GM11168 (cell line): ENCODE results near the gene INA.
"Not testable (repeated sequence)": the region's sequence is repeated elsewhere in the genome, so short reads cannot be mapped to it uniquely, and the experiment has no call there.

Source experiments
- in situ Hi-C: fragments of 300-500 bp; cut with MboI; formaldehyde crosslinking; loops from one replicate; pipeline ENCODE4 v1.12.0; 2022; ENCODE audit warnings: low sequenced_read_pairs; ENCODE audit not compliant: unreplicated experiment

The INA gene

GRCh38 chr10:103276896-103277712 lies at the start of gene INA:
Gene INA, plus strand, starts transcription at chr10:103277138. Its CDS starts 74 bp downstream, at chr10:103277212.
- in situ Hi-C loops: no loop called here

DNA sequence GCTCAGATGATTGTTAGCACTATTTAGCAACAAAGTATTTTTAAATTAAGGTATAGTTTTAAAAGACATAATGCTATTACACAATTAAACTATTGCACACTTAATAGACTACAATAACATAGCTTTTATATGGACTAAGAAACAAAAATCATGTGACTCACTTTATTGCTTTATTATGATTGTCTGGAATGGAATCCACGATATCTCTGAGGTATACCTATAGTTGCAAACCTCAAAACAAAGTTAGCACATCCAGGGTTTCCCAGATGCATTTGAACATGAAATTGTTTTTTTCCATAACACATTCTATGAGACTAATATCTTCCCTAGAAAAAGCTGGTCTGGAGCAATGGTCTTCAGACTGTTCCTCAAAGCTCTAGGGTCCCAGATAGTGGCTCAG lies 49.5 kb upstream of the INA start:
- in situ Hi-C loops: loop anchor here (25.0 kb wide), 1 partner anchor 315 kb away; the partner anchor contains the start of gene CNNM2

DNA sequence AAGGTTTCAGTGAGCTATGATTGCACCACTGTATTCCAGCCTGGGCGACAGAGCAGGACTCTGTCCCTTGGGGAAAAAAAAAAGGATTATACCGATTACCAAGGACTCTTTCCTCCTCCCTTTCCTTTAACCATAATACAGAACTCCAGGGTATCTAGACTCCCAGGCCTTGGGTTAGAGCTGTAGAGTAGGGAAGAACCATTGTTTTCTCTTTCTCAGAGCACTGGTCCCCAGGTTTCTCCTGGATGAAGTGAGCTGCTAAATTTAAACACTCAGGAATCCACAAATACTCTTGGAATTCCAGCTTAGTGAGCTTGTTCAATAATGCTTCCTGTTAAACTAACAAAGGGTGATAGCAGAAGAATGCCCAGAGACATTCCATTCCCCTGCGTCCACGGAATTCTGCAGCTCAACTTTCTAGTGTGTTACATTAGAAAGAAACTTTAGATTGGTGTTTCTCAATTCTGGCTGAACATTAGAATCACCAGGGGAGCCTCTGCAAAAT lies 45.8 kb upstream of the INA start:
- in situ Hi-C loops: loop anchor here (10.0 to 25.0 kb wide), 2 partner anchors 136 to 319 kb away; partner anchors contain the start of gene CNNM2

GRCh38 chr10:103232131-103232673 lies 44.7 kb upstream of the INA start:
- in situ Hi-C loops: loop anchor here (10.0 to 25.0 kb wide), 2 partner anchors 137 to 320 kb away; partner anchors contain the start of gene CNNM2

GRCh38 chr10:103232772-103233488 lies 44.0 kb upstream of the INA start:
- in situ Hi-C loops: loop anchor here (10.0 to 25.0 kb wide), 2 partner anchors 138 to 321 kb away; partner anchors contain the start of gene CNNM2

GRCh38 chr10:103235775-103236174 lies 41.2 kb upstream of the INA start:
- in situ Hi-C loops: loop anchor here (10.0 to 25.0 kb wide), 2 partner anchors 141 to 323 kb away; partner anchors contain the start of gene CNNM2

DNA sequence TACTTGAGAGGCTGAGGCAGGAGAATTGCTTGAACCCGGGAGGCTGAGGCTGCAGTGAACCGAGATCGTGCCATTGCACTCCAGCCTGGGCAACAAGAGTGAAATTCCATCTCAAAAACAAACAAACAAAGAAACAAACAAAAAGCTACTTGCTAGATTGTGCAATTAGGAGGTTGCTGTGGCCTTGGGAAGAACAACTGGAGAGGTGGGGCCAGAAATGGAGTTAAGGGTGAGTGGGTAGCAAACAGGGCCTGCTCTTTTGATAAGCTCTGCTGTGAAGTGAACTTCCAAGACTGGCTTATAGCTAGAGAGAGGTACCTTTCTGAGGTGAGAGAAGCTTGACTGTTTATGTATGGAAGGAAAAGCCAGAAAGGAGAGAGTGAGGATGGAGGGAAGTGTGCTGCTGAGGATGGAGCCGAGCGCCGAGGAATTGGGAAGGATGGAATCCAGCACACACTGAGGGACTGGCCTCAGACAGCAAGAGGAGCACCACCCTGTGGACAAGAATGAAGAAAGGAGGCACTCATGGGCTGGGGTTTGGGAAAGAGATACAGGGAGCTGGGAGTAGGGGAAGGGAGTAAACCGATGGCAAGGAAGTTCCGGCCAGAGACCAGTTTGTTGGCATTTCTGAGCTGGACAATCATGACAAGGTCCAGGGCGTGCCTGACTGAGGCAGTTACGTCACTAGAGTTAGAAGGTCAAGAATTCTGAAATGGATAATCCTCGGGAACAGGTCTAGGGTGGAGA lies 38.3 kb upstream of the INA start:
- in situ Hi-C loops: loop anchor here (10.0 to 25.0 kb wide), 2 partner anchors 144 to 326 kb away; partner anchors contain the start of gene CNNM2

DNA sequence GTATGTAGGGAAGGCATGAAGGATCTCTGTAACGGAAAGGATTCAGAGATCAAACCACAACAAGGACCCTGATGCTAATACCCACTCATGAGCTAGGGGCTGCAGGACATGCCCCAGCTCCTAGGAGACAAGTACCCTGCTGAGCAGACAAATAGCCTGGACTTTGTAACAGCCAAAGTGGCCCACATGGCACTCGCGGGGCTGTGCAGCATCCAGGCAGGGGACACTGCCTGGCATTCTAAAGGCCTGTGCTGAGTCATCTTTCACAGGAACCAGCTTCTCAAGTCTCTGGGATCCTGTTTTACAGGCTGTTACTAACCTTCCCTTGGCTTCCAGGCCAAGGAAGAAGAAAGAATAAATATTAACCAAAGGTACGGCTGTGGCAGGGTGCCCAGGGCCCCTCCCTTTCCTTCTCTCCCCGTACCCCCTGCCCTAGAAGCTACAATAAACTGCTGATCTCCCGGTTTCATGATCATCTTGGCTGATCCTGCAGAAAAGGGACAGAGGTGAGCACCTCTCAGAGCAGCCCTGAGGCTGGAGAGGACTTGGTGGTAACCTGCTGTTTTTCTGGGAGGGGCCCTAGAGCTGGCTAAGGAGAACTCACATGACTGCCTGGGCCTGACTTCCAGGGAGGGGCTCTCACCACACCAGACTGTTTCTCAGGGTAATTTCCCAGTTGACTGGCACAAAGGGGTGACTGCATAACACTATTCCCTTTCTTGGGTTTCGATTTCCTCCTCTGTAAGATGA lies 35.5 kb upstream of the INA start:
- in situ Hi-C loops: loop anchor here (25.0 kb wide), 1 partner anchor 329 kb away; the partner anchor contains the start of gene CNNM2

DNA sequence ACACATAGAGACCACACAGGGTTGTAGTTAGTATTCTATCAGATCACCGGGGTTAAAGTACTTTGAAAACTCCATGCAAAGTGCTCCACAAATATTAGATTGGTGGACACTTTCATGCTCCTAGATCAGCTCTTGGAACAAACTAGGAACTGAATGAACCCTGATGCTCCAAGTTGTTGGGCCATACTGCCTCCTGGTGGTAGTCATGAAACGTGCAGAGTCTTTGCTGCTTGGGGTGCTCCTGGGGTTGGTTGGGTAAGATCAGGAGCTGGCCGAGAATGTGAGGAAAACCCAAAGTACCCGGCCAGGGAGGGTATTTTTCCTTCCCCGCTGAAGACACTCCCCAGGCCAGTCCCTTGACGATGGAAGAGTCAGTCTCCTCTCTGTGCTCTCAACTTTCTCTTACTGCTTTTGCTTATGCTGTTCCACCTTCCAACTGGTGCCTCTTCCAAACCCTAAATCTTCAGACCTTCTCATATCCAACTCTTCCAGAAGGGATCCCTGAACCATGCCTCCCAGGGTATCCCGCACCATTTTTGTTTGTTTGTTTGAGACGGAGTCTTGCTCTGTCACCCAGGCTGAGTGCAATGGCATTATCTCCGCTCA lies 32.2 kb upstream of the INA start:
- in situ Hi-C loops: loop anchor here (25.0 kb wide), 1 partner anchor 332 kb away; the partner anchor contains the start of gene CNNM2

GRCh38 chr10:103245587-103245986 lies 31.4 kb upstream of the INA start, which contains the start of gene RPEL1:
Gene RPEL1, plus strand, starts transcription at chr10:103245887. Its CDS starts 110 bp downstream, at chr10:103245997.
- in situ Hi-C loops: loop anchor here (25.0 kb wide), 1 partner anchor 333 kb away; the partner anchor contains the start of gene CNNM2

GRCh38 chr10:103246324-103246723 lies 30.6 kb upstream of the INA start:
- in situ Hi-C loops: loop anchor here (25.0 kb wide), 1 partner anchor 334 kb away; the partner anchor contains the start of gene CNNM2

DNA sequence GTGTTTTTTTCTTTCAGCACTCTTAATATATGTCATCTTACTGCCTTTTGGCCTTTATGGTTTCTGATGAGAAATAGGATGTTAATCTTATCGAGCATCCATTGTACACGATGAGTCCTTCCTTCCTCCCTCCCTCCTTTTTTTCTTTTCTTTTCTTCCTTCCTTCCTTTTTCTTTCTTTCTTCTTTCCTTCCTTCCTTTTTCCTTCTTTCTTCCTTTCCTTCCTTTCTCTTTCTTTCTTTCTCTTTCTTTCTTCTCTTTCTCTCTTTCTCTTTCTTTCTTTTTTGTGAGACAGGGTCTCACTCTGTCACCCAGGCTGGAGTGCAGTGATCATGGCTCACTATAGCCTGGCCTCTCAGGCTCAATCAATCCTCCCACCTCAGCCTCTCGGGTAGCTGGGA lies 22.8 kb upstream of the INA start:
- in situ Hi-C loops: no loop called here

- in situ Hi-C loops: no loop called here
Measured at GRCh38 chr10:103254538-103255325, 22.2 kb upstream of the INA start.

- in situ Hi-C loops: no loop called here
Measured at GRCh38 chr10:103256613-103257012, 20.3 kb upstream of the INA start.

DNA sequence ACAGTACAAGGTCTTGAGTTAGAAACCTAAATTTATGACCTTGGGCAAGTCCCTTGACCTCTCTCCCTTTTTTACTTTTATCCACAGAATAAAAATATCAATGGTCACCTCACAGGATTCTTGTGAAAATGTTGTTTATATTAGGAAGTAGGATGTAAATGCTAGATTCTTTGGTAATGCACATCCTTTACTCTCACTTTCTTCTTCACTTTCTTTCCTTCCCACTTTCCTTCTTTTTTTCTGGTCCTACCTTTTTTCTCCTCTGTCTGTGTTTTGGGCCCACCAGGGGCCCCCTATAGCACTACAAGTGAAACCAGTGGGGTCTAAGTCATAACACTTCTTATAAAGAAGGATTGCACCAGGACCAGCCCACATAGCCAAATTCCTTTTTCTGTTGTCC lies 19.1 kb upstream of the INA start:
- in situ Hi-C loops: no loop called here

- in situ Hi-C loops: not testable (repeated sequence)
Measured at GRCh38 chr10:103258928-103259327, 18.0 kb upstream of the INA start.

GRCh38 chr10:103259989-103260388 lies 16.9 kb upstream of the INA start:
- in situ Hi-C loops: no loop called here
